NCI-H2227 (cell line): ENCODE results near the gene CCT3.

Source experiments
- DNase-seq: peaks from one replicate; lab custom pipeline; 2025; ENCODE audit not compliant: unreplicated experiment; lab: John Stamatoyannopoulos, UW

Gene CCT3

GRCh38 chr1:156282479-156283222, 55.4 kb downstream of the CCT3 start, which contains the start of gene SMG5:
Gene SMG5, minus strand, starts transcription at chr1:156282825. Its CDS starts 145 bp downstream, at chr1:156282680.
- peak; percentile 99 for DNase-seq

GRCh38 chr1:156281693-156282478, 56.2 kb downstream of the CCT3 start:
- peak; percentile 65 for DNase-seq

DNA sequence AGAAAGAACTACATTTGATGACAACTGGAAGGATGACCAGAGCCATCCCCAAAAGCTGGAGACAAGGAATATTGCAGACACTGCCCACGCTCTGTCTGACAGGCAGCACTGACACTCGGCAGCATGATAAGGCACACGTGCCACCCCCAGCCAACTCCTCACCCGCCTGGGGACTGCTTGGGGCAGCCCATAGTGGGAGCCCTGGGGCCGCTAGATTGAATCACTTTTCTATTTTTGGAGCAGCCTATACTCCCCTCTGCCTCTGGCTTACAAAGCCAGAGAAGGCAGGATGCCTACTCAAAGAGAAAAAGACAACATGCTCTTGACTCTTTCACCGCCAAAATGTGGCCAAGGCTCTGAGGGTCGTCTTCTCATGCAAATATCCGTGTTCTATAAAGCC, 56.8 kb downstream of the CCT3 start:
- peak; percentile 25 for DNase-seq

DNA sequence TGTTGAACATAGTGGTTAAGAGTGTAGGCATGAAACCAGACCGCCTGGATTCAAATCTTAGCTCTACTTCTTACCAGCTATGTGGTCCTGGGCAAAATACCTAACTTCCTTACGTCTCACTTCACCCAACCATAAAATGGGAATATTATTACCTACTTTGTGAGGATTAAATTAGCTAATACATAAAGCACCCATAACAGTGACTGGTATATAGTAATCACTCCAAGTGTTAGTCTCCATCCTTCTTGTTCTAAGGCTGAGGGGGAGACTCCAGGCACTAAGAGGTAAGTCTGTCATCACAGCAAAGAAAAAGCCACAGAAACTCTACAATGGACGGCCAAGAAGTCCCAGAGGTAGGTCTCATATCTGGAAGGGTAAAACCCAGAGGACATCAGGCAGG, 58.3 kb downstream of the CCT3 start:
- DNase-seq = no peak

DNA sequence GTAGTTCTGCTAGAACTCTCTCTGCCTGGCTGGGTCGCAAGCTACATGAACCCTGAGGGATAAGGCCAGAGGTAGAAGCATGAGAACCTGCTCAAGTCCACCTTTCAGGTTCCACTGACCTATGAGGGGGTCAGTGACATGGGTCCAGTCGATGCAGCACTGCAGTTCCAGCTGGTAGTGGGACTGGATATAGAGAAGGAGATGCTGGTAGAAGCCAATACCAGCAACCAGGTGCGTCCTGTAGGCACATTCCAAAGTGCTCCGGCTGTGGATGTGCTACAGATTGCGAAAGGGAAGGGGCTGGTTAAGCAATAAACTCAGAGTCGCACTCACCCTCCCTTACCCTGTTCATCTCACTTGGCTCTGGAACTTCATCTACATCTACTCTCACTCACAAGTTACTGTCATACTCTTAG, 61.1 kb downstream of the CCT3 start:
- no peak for DNase-seq

DNA sequence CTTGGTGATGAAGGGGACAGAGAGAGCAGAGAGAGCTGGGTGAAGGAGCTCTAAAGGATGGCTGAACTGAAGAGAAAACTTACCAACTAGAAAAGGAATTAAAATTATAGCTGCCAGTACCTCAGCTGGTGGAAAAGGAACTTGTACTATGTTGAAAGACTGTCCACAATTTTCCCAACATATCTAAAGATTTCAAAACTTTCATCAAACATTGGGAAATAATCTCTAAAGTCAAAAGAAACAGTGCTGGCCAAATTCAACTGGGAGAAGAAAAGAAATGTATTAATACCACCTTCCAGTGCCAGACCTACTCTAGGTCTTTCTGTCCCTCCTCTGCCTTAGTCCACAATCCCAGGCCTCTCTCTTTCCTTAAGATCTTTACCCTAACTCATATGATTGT, 61.6 kb downstream of the CCT3 start:
- DNase-seq = no peak

- no peak for DNase-seq
Measured at GRCh38 chr1:156270314-156270713, 67.8 kb downstream of the CCT3 start.

GRCh38 chr1:156268336-156268735, 69.8 kb downstream of the CCT3 start:
- DNase-seq = no peak

- DNase-seq = no peak
Measured at GRCh38 chr1:156266051-156266450, 72.0 kb downstream of the CCT3 start.

GRCh38 chr1:156263288-156263655, 74.8 kb downstream of the CCT3 start:
- no peak for DNase-seq

GRCh38 chr1:156262461-156263287, 75.4 kb downstream of the CCT3 start:
- no peak for DNase-seq

- DNase-seq = no peak
Measured at GRCh38 chr1:156260896-156261295, 77.2 kb downstream of the CCT3 start.

DNA sequence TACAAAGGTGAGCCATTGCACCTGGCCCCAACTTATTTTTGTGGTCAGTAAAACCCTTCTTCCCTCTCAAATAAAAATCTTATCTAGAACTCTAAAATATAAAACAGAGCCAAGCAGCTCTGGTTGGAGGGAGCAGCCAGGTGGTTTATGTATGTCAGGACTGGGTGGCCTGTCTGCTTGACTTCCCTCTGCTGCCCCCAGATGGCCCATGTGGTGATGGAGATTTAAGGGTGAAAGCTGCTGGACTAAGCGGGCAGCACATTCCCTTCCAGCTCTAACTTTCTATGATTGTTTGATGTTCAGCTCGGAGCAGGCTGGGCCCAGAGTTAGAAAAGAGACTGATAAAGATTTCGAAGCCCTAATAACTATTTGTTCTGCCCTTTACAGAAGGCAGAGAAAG, 78.3 kb downstream of the CCT3 start:
- DNase-seq = no peak
